GM19372 (cell line): ENCODE results near the gene UST.
A peak's percentile ranks its signal among the peaks of the same experiment; 100 is the strongest.

Source experiments
- ATAC-seq: cut with Tn5 transposase; IDR thresholded peaks from one replicate; pipeline ENCODE4 v1.9.1; 2021; ENCODE audit warnings: mild to moderate bottlenecking, low read depth, moderate library complexity; ENCODE audit not compliant: unreplicated experiment

UST gene

GRCh38 chr6:149074832-149075258 is 328.0 kb downstream of the UST start:
- ATAC-seq, result no peak

- ATAC-seq, result no peak
Measured at GRCh38 chr6:149075616-149076354, 329.0 kb downstream of the UST start.

- no peak for ATAC-seq
Measured at GRCh38 chr6:149076355-149076734, 329.5 kb downstream of the UST start.

GRCh38 chr6:149077208-149077607 is 330.4 kb downstream of the UST start:
- ATAC-seq, result no peak

- no peak for ATAC-seq
Measured at GRCh38 chr6:149078211-149078782, 331.5 kb downstream of the UST start.

GRCh38 chr6:149079456-149079855 is 332.6 kb downstream of the UST start:
- ATAC-seq, result no peak

- no peak for ATAC-seq
Measured at GRCh38 chr6:149079911-149080491, 333.2 kb downstream of the UST start.

- ATAC-seq, result no peak
Measured at GRCh38 chr6:149080511-149080910, 333.7 kb downstream of the UST start.

GRCh38 chr6:149081281-149081680 is 334.5 kb downstream of the UST start:
- ATAC-seq, result no peak

- ATAC-seq, result peak; percentile 82
Measured at GRCh38 chr6:149082320-149082719, 335.5 kb downstream of the UST start.

GRCh38 chr6:149084026-149084425 is 337.2 kb downstream of the UST start:
- ATAC-seq, result no peak

- no peak for ATAC-seq
Measured at GRCh38 chr6:149084808-149085556, 338.2 kb downstream of the UST start.

- no peak for ATAC-seq
Measured at GRCh38 chr6:149085557-149085938, 338.7 kb downstream of the UST start.

GRCh38 chr6:149086363-149086762 is 339.5 kb downstream of the UST start:
- no peak for ATAC-seq

GRCh38 chr6:149087898-149088297 is 341.1 kb downstream of the UST start:
- ATAC-seq, result no peak

GRCh38 chr6:149088361-149088760 is 341.5 kb downstream of the UST start:
- ATAC-seq, result no peak

GRCh38 chr6:149089510-149089909 is 342.7 kb downstream of the UST start:
- no peak for ATAC-seq

GRCh38 chr6:149090937-149091336 is 344.1 kb downstream of the UST start:
- no peak for ATAC-seq

GRCh38 chr6:149093643-149094042 is 346.8 kb downstream of the UST start:
- ATAC-seq, result no peak

GRCh38 chr6:149094156-149094555 is 347.3 kb downstream of the UST start:
- no peak for ATAC-seq

- ATAC-seq, result no peak
Measured at GRCh38 chr6:149094934-149095351, 348.1 kb downstream of the UST start.
